H9 (cell line): ENCODE measurements around the gene GPC6. TPM values are rescaled to one million over a fixed set of nuclear protein-coding genes. Genes with fewer than 3 reads are reported as not detected.

Experiments
- DNase-seq: peaks from one replicate; pipeline ENCODE4 v3.0.0-alpha.2; 2017
- H2AFZ ChIP-seq: one replicate; pipeline ENCODE4 v1.6.1; 2013; ENCODE audit warnings: mild to moderate bottlenecking, low read length, control low read depth, moderate library complexity
- H2AK5ac ChIP-seq: 2 replicates; pipeline ENCODE4 v1.6.1; 2013; ENCODE audit warnings: low read length, control low read depth, mixed read lengths; ENCODE audit not compliant: insufficient read length
- H2BK120ac ChIP-seq: one replicate; pipeline ENCODE4 v1.6.1; 2013; ENCODE audit warnings: low read depth, mild to moderate bottlenecking, low read length, control low read depth, inconsistent platforms; ENCODE audit not compliant: poor library complexity, severe bottlenecking
- H2BK12ac ChIP-seq: 2 replicates; pipeline ENCODE4 v1.6.1; 2013; ENCODE audit warnings: low read length, control low read depth, mixed read lengths, low read depth; ENCODE audit not compliant: insufficient read length
- H2BK15ac ChIP-seq: 2 replicates; pipeline ENCODE4 v1.6.1; 2013; ENCODE audit warnings: low read depth, low read length, control low read depth
- H2BK20ac ChIP-seq: one replicate; pipeline ENCODE4 v1.6.1; 2013; ENCODE audit warnings: low read depth, mild to moderate bottlenecking, low read length, control low read depth, inconsistent platforms; ENCODE audit not compliant: poor library complexity, severe bottlenecking
- H2BK5ac ChIP-seq: 2 replicates; pipeline ENCODE4 v1.6.1; 2013; ENCODE audit warnings: low read length, control low read depth, mixed read lengths; ENCODE audit not compliant: insufficient read length
- H3K14ac ChIP-seq: 2 replicates; pipeline ENCODE4 v1.6.1; 2013; ENCODE audit warnings: low read length, control low read depth; ENCODE audit not compliant: insufficient read depth
- H3K18ac ChIP-seq: 2 replicates; pipeline ENCODE4 v1.6.1; 2013; ENCODE audit warnings: low read depth, mild to moderate bottlenecking, mixed read lengths, low read length, control low read depth; ENCODE audit not compliant: insufficient read length
- H3K23ac ChIP-seq: 2 replicates; pipeline ENCODE4 v1.6.1; 2013; ENCODE audit warnings: low read length, control low read depth, mixed read lengths, low read depth; ENCODE audit not compliant: insufficient read length
- H3K23me2 ChIP-seq: 2 replicates; pipeline ENCODE4 v1.6.1; 2013; ENCODE audit warnings: low read depth, mild to moderate bottlenecking, mixed read lengths, low read length, control low read depth; ENCODE audit not compliant: insufficient read length, poor library complexity, severe bottlenecking
- H3K27ac ChIP-seq: 2 replicates; pipeline ENCODE4 v1.5.1; 2013; ENCODE audit warnings: low read length, control low read depth, mixed read lengths, low read depth; ENCODE audit not compliant: insufficient read length
- H3K27me3 ChIP-seq: 2 replicates; pipeline ENCODE4 v1.6.1; 2013; ENCODE audit warnings: low read length, control low read depth, inconsistent platforms; ENCODE audit not compliant: insufficient read depth
- H3K4ac ChIP-seq: 2 replicates; pipeline ENCODE4 v1.6.1; 2013; ENCODE audit warnings: low read depth, mild to moderate bottlenecking, control low read depth, inconsistent platforms, low read length, moderate library complexity
- H3K4me1 ChIP-seq: 2 replicates; pipeline ENCODE4 v1.6.1; 2013; ENCODE audit warnings: low read length, control low read depth, inconsistent platforms; ENCODE audit not compliant: insufficient read depth
- H3K4me2 ChIP-seq: 2 replicates; pipeline ENCODE4 v1.6.1; 2013; ENCODE audit warnings: low read length, control low read depth, mixed read lengths; ENCODE audit not compliant: insufficient read length, insufficient read depth
- H3K56ac ChIP-seq: 2 replicates; pipeline ENCODE4 v1.6.1; 2013; ENCODE audit warnings: low read depth, mild to moderate bottlenecking, mixed read lengths, low read length, control low read depth; ENCODE audit not compliant: insufficient read length
- H3K79me1 ChIP-seq: 2 replicates; pipeline ENCODE4 v1.6.1; 2013; ENCODE audit warnings: low read depth, mild to moderate bottlenecking, moderate library complexity, low read length, control low read depth, inconsistent platforms; ENCODE audit not compliant: insufficient read depth, poor library complexity, severe bottlenecking
- H3K79me2 ChIP-seq: 2 replicates; pipeline ENCODE4 v1.6.1; 2013; ENCODE audit warnings: low read length, control low read depth, inconsistent platforms; ENCODE audit not compliant: insufficient read depth
- H3K9ac ChIP-seq: 2 replicates; pipeline ENCODE4 v1.6.1; 2013; ENCODE audit warnings: low read length, control low read depth, mixed read lengths; ENCODE audit not compliant: insufficient read length; ENCODE audit errors: extremely low read depth
- H3K9me3 ChIP-seq: one replicate; pipeline ENCODE4 v1.6.1; 2013; ENCODE audit warnings: low read depth, low read length, inconsistent platforms; ENCODE audit not compliant: control insufficient read depth
- H3T11ph ChIP-seq: one replicate; pipeline ENCODE4 v1.6.1; 2013; ENCODE audit warnings: mild to moderate bottlenecking, low read length, control low read depth, inconsistent platforms
- H4K20me1 ChIP-seq: one replicate; pipeline ENCODE4 v1.6.1; 2013; ENCODE audit not compliant: control insufficient read depth, insufficient read length, insufficient read depth
- H4K5ac ChIP-seq: 2 replicates; pipeline ENCODE4 v1.6.1; 2013; ENCODE audit warnings: low read depth, mild to moderate bottlenecking, mixed read lengths, low read length, control low read depth; ENCODE audit not compliant: insufficient read length
- H4K8ac ChIP-seq: replicated peaks from 2 replicates; pipeline ENCODE4 v1.6.1; 2013; ENCODE audit warnings: low read length, control low read depth, mixed read lengths, low read depth; ENCODE audit not compliant: insufficient read length
- H4K91ac ChIP-seq: 2 replicates; pipeline ENCODE4 v1.6.1; 2013; ENCODE audit warnings: low read depth, mild to moderate bottlenecking, moderate library complexity, mixed read lengths, low read length, control low read depth; ENCODE audit not compliant: insufficient read length
- H3K27ac Mint-ChIP-seq, 3 experiments: 2 replicates in 2 of 3; 3 replicates in 1 of 3; pipeline ENCODE4 v1.8.0; 2020 to 2021; ENCODE audit warnings: mixed read lengths in 3 of 3, mild to moderate bottlenecking in 1 of 3, moderate library complexity in 1 of 3
- H3K27me3 Mint-ChIP-seq: 2 replicates; pipeline ENCODE4 v1.8.0; 2021; ENCODE audit warnings: low read depth, mild to moderate bottlenecking, moderate library complexity, mixed read lengths
- H3K36me3 Mint-ChIP-seq, 3 experiments: 2 replicates in 2 of 3; 3 replicates in 1 of 3; pipeline ENCODE4 v1.8.0; 2020 to 2021; ENCODE audit warnings: low read depth in 3 of 3, mixed read lengths in 3 of 3; ENCODE audit not compliant: insufficient read depth in 1 of 3
- H3K4me1 Mint-ChIP-seq, 2 experiments: 2 replicates each; pipeline ENCODE4 v1.8.0; 2020; ENCODE audit warnings: mixed read lengths in 2 of 2
- H3K4me3 Mint-ChIP-seq, 2 experiments: 2 replicates in 1 of 2; 3 replicates in 1 of 2; pipeline ENCODE4 v1.8.0; 2020 to 2021; ENCODE audit warnings: mild to moderate bottlenecking in 2 of 2, mixed read lengths in 2 of 2, moderate library complexity in 1 of 2
- H3K9me3 Mint-ChIP-seq, 2 experiments: 2 replicates in 1 of 2; 3 replicates in 1 of 2; pipeline ENCODE4 v1.8.0; 2020; ENCODE audit warnings: mild to moderate bottlenecking in 2 of 2, mixed read lengths in 2 of 2, moderate library complexity in 1 of 2
- CTCF ChIP-seq: fragments of 200-600 bp; sonication (generic); conservative IDR thresholded peaks from 3 replicates; pipeline ENCODE4 v1.8.0; 2021; ENCODE audit warnings: antibody characterized with exemption, mild to moderate bottlenecking
- WGBS: extraction: QIAGEN DNeasy Blood & Tissue Kit; methylation state at CpG from one replicate; pipeline ENCODE4 v1.1.7; 2013; ENCODE audit warnings: missing lambda C conversion rate, low lambda C conversion rate, mixed read lengths; ENCODE audit not compliant: insufficient read length; ENCODE audit errors: extremely low coverage; 5-methylcytosine and 5-hydroxymethylcytosine counted together
- total RNA-seq: library from RNA; stranded (reverse); gene quantifications from 2 replicates; pipeline ENCODE4 v1.2.1, GENCODE V29; 2021

Gene GPC6
- total RNA-seq, 1 experiment from 2014 or later, result 15.6 TPM

GRCh38 chr13:94261163-94261562 is 1034.6 kb downstream of the GPC6 start:
- Histone ChIP-seq H2BK12ac (no peak overlapping the region), H3T11ph (no peak overlapping the region), H3K4me2 (no peak overlapping the region), H3K27me3 (no peaks in the 10 kb centered on the region), H3K23me2 (no peaks in the 10 kb centered on the region), H4K91ac (no peak overlapping the region), H3K14ac (no peak overlapping the region), H2BK5ac (no peak overlapping the region), H3K9me3 (no peaks in the 10 kb centered on the region), H3K79me2 (no peaks in the 10 kb centered on the region), H3K56ac (no peak overlapping the region), H2AFZ (no peak overlapping the region), H2BK20ac (no peak overlapping the region), H3K4me1 (no peaks in the 10 kb centered on the region), H2AK5ac (no peak overlapping the region), H3K18ac (no peak overlapping the region), H3K27ac (no peak overlapping the region), H3K23ac (no peak overlapping the region), H4K20me1 (no peaks in the 10 kb centered on the region), H4K8ac (no peak overlapping the region), H2BK120ac (no peak overlapping the region), H2BK15ac (no peak overlapping the region), H3K4ac (no peak overlapping the region), H4K5ac (no peak overlapping the region), H3K9ac (no peak overlapping the region), H3K79me1 (no peaks in the 10 kb centered on the region)
- Mint-ChIP-seq H3K27ac (no peak overlapping the region), H3K4me3 (no peak overlapping the region), H3K36me3 (no peaks in the 10 kb centered on the region), H3K4me1 (peaks cover 0 to 5% of the 10 kb centered on the region in 2 experiments; a peak in 1 of 4 replicates), H3K9me3 (no peaks in the 10 kb centered on the region), H3K27me3 (no peaks in the 10 kb centered on the region)
- DNase-seq, result no peak
- TF ChIP-seq CTCF, result no peak
- 100% methylated on average over 1 of the region's 3 CpGs for WGBS
